Karpas-422 (cell line): Measurements from ENCODE around the gene SCN4A. TPM values are rescaled to one million over a fixed set of nuclear protein-coding genes. Genes with fewer than 3 reads are reported as not detected.
"Not testable (repeated sequence)": the region's sequence is repeated elsewhere in the genome, so short reads cannot be mapped to it uniquely, and the experiment has no call there.

Experiments used
- DNase-seq: peaks from one replicate; pipeline ENCODE4 v3.0.0-alpha.2; 2015
- H2AFZ ChIP-seq: fragments of 200-600 bp; sonication (generic); 2 replicates; pipeline ENCODE4 v1.6.1; 2014; ENCODE audit warnings: antibody characterized with exemption, low read length, mixed read lengths
- H3K27ac ChIP-seq: fragments of 200-600 bp; sonication (generic); 2 replicates; pipeline ENCODE4 v1.5.1; 2014; ENCODE audit warnings: mild to moderate bottlenecking, low read length, moderate library complexity
- H3K27me3 ChIP-seq: fragments of 200-600 bp; sonication (generic); 2 replicates; pipeline ENCODE4 v1.6.1; 2014; ENCODE audit warnings: low read length, mixed read lengths
- H3K36me3 ChIP-seq: fragments of 200-600 bp; sonication (generic); 2 replicates; pipeline ENCODE4 v1.6.1; 2014; ENCODE audit warnings: low read length, mixed read lengths; ENCODE audit not compliant: insufficient read depth
- H3K4me1 ChIP-seq: fragments of 200-600 bp; sonication (generic); 2 replicates; pipeline ENCODE4 v1.6.1; 2014; ENCODE audit warnings: mild to moderate bottlenecking, low read length, mixed read lengths
- H3K4me2 ChIP-seq: fragments of 200-600 bp; sonication (generic); 2 replicates; pipeline ENCODE4 v1.6.1; 2014; ENCODE audit warnings: low read length, low read depth, mild to moderate bottlenecking; ENCODE audit not compliant: poor library complexity, severe bottlenecking
- H3K4me3 ChIP-seq: fragments of 200-600 bp; sonication (generic); 2 replicates; pipeline ENCODE4 v1.5.1; 2014; ENCODE audit warnings: mild to moderate bottlenecking, antibody characterized with exemption, low read length, mixed read lengths
- H3K79me2 ChIP-seq: fragments of 200-600 bp; sonication (generic); 2 replicates; pipeline ENCODE4 v1.6.1; 2014; ENCODE audit warnings: mild to moderate bottlenecking, low read length, mixed read lengths
- H3K9ac ChIP-seq: fragments of 200-600 bp; sonication (generic); 2 replicates; pipeline ENCODE4 v1.6.0; 2014; ENCODE audit warnings: low read length
- H3K9me2 ChIP-seq: fragments of 200-600 bp; sonication (generic), shearing (Covaris generic); replicated peaks from 2 replicates; pipeline ENCODE4 v1.6.0; 2014; ENCODE audit warnings: mild to moderate bottlenecking, low read length, moderate library complexity; ENCODE audit not compliant: insufficient read depth
- H3K9me3 ChIP-seq: fragments of 300-700, 200-600 bp; sonication (generic); 2 replicates; pipeline ENCODE4 v1.6.1; 2014; ENCODE audit warnings: low read length, mixed read lengths
- H4K20me1 ChIP-seq: fragments of 200-600 bp; sonication (generic); 2 replicates; pipeline ENCODE4 v1.6.1; 2014; ENCODE audit warnings: mild to moderate bottlenecking, antibody characterized with exemption, low read length, low read depth; ENCODE audit not compliant: insufficient read depth
- total RNA-seq: library from RNA; depleted of rRNA; stranded (reverse); fragments of >200 nt; shearing (Covaris generic); gene quantifications from 2 replicates; pipeline ENCODE4 v1.2.3, GENCODE V29; 2014; ENCODE audit warnings: low replicate concordance

SCN4A gene
- total RNA-seq, 1 experiment from 2014 or later = 0.07 TPM

DNA sequence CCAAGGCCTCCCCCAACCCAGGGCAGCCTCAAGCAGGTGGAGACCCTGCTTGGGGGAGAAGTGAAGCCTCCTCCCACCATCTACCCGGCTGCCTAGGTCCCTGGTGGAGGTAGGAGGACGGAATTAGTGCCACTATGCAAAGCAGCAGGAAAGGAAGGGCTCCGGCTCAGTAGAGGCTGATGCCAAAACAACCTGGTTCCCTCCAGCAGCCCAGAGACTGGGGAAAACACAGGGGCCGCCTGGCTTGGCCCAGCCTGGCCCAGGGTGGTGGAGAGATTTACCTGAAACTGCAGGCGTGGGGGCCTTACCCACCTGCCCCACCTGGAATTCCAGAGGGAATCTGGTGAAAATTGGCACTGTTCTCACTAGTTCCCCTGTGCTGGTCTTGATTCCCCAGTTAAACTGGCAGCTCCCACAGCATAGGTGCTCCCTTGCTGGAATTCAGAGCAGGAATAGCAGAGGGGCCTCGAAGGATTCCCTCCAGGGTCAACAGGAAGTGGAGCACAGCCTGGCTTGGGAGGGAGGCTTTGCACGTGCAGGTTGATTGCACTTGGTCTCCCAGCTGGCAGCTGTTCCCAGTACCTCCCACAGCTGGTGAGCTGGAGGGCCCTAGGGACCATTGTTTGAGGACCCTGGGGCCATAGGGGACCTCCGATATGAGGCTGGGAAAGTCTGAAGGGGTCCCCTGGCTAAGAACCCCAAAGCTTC lies 45.1 kb downstream of the SCN4A start:
- H3K9me3 ChIP-seq = no peaks in the 10 kb centered on the region
- peak; percentile 91 for DNase-seq
- H2AFZ ChIP-seq = no peak overlapping the region
- peaks cover 87% of the 10 kb centered on the region for H3K4me1 ChIP-seq
- H3K9ac ChIP-seq = peak overlapping the region; percentile 100
- peaks cover 27% of the 10 kb centered on the region for H3K79me2 ChIP-seq
- H3K4me3 ChIP-seq = peak overlapping the region; percentile 100
- H3K36me3 ChIP-seq = peaks cover 42% of the 10 kb centered on the region
- peaks cover 20% of the 10 kb centered on the region for H4K20me1 ChIP-seq
- H3K9me2 ChIP-seq = no peaks in the 10 kb centered on the region
- no peaks in the 10 kb centered on the region for H3K27me3 ChIP-seq
- peak overlapping the region; percentile 94 for H3K4me2 ChIP-seq
- H3K27ac ChIP-seq = peak overlapping the region; percentile 99

DNA sequence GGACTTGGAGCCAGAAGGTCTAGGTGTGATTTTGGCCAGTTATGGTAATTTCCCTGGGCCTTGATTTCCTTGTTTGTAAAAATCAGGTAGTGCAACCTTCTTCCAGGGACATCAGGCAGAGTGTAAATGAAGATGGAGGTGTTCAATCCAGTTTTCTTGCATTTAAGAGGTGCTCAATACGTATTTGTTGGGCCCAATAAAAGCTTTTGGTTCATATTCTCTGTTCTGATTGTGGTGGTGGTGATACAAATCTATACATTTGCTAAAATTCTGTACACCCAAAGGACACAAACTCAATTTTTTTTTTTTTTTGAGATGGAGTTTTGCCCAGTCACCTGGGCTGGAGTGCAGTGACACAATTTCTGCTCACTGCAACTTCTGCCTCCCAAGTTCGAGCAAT lies 46.6 kb downstream of the SCN4A start:
- H3K9me2 ChIP-seq = no peaks in the 10 kb centered on the region
- DNase-seq = peak; percentile 67
- H3K4me2 ChIP-seq = peak overlapping the region; percentile 94
- peaks cover 18% of the 10 kb centered on the region for H3K79me2 ChIP-seq
- H3K4me3 ChIP-seq = no peak overlapping the region
- H4K20me1 ChIP-seq = peaks cover 20% of the 10 kb centered on the region
- no peaks in the 10 kb centered on the region for H3K27me3 ChIP-seq
- peak overlapping the region; percentile 100 for H3K9ac ChIP-seq
- H3K4me1 ChIP-seq = peaks cover 93% of the 10 kb centered on the region
- peak overlapping the region; percentile 99 for H3K27ac ChIP-seq
- peaks cover 36% of the 10 kb centered on the region for H3K36me3 ChIP-seq
- no peak overlapping the region for H2AFZ ChIP-seq
- no peaks in the 10 kb centered on the region for H3K9me3 ChIP-seq

DNA sequence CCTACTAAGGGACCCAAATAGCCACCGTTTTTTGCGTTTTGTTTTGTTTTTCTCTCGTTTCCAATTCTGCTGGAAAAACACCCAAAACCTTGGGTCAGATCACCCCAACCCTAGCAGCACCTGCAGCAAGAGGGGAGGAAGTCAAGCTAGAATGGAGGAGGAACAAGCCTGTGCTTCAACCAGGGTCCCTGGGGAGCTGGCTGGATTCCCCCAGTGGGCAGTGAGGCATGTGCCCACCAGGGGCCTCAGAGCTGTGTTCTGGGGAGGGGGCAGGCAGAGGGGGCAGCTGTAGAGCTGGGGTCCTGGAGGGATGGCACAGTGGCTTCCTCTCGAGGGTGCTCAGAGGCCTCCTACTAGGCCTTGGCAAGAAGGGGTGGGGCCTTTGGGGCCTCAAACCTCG lies 47.1 kb downstream of the SCN4A start:
- H3K36me3 ChIP-seq = peaks cover 31% of the 10 kb centered on the region
- no peaks in the 10 kb centered on the region for H3K9me3 ChIP-seq
- no peak overlapping the region for H2AFZ ChIP-seq
- H3K9me2 ChIP-seq = no peaks in the 10 kb centered on the region
- H3K27ac ChIP-seq = peak overlapping the region; percentile 99
- H3K27me3 ChIP-seq = no peaks in the 10 kb centered on the region
- peak overlapping the region; percentile 100 for H3K9ac ChIP-seq
- H3K4me3 ChIP-seq = 0 out of 2 replicates have a peak overlapping the region, but pooled peaks have one; percentile 1
- H3K4me1 ChIP-seq = peaks cover 95% of the 10 kb centered on the region
- peaks cover 16% of the 10 kb centered on the region; the same call in 1 of the 2 replicates for H4K20me1 ChIP-seq
- H3K79me2 ChIP-seq = peaks cover 12% of the 10 kb centered on the region
- H3K4me2 ChIP-seq = peak overlapping the region; percentile 94
- peak; percentile 92 for DNase-seq

DNA sequence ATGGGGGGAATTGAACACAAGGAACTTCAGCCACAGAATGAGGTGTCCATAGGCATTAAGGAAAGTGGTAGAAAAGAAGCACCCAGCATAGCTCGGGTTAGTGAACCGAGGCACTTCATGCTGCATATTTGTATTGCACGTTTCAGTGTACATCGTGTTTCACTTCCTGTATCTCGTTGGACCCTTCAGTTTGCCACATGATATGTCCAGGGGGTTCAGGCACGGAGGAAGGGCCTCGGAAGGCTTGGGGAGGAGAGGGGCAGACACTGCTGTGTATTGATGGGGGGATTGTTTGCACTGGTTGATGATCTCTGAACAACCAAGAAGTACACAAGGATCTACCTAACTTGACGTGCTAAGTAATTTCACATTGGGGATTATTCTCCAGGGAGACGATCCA lies 50.3 kb downstream of the SCN4A start:
- peak overlapping the region; percentile 66 for H3K9ac ChIP-seq
- not testable (repeated sequence) for H3K9me3 ChIP-seq
- peak overlapping the region; percentile 99 for H3K27ac ChIP-seq

DNA sequence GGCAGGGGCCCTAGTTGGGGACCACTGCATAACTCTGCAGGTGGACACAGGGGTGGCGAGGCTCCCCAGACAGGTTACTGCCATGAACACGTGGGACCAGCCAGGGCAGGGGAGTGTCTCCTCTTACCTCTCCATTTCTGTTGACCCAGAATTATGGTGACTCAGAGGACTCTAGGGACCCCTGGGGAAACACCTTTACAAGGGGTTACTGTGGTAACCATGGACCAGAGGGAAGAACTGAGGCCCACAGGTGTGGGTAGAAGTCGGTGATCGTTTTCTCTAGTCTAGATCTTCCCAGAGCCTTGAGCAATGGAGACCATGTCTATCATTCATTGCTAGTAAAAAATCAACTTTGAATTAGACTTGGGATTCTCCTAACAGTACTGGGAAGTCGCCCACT lies 51.9 kb downstream of the SCN4A start:
- peak overlapping the region; percentile 92 for H3K27ac ChIP-seq
- H3K9me2 ChIP-seq, H3K79me2 ChIP-seq, H3K9me3 ChIP-seq, H4K20me1 ChIP-seq, H3K4me3 ChIP-seq, H2AFZ ChIP-seq, H3K27me3 ChIP-seq, H3K36me3 ChIP-seq: not testable (repeated sequence)
- H3K4me1 ChIP-seq = peaks cover 72% of the 10 kb centered on the region
- peak overlapping the region; percentile 36; the same call in 1 of the 2 replicates for H3K9ac ChIP-seq
- peak overlapping the region; percentile 63 for H3K4me2 ChIP-seq
- DNase-seq = peak; percentile 79

More for the DNA sequence above, 50.3 kb downstream of the SCN4A start:
- not testable (repeated sequence) for H3K9me2 ChIP-seq, H2AFZ ChIP-seq, H4K20me1 ChIP-seq, H3K79me2 ChIP-seq, H3K36me3 ChIP-seq, H3K4me3 ChIP-seq, H3K27me3 ChIP-seq
- peak; percentile 93 for DNase-seq
- Histone ChIP-seq H3K4me2 (peak overlapping the region; percentile 67), H3K4me1 (peaks cover 80% of the 10 kb centered on the region)

DNA sequence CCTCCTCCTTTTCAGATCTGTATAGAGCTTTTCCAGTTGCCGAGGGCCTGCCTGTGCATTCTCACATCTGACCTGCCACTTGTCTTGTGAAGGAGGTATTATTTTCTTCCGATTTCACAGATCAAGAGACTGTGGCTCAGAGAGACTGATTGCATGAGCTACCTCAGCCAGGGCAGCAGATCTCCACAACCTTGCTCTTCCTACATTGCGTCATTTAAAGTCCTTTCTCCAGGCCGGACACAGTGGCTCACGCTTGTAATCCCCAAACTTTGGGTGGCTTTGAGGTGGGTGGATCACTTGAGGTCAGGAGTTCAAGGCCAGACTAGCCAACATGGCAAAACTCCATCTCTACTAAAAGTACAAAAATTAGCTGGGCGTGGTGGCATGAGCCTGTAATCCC lies 52.7 kb downstream of the SCN4A start:
- Histone ChIP-seq H3K27ac (peak overlapping the region; percentile 92), H3K4me2 (peak overlapping the region; percentile 63), H3K4me1 (peaks cover 71% of the 10 kb centered on the region), H2AFZ (peak overlapping the region; percentile 43; the same call in 1 of the 2 replicates), H3K9ac (peak overlapping the region; percentile 51)
- DNase-seq = peak; percentile 60
- not testable (repeated sequence) for H3K9me3 ChIP-seq, H3K36me3 ChIP-seq, H4K20me1 ChIP-seq, H3K9me2 ChIP-seq, H3K79me2 ChIP-seq, H3K4me3 ChIP-seq, H3K27me3 ChIP-seq

DNA sequence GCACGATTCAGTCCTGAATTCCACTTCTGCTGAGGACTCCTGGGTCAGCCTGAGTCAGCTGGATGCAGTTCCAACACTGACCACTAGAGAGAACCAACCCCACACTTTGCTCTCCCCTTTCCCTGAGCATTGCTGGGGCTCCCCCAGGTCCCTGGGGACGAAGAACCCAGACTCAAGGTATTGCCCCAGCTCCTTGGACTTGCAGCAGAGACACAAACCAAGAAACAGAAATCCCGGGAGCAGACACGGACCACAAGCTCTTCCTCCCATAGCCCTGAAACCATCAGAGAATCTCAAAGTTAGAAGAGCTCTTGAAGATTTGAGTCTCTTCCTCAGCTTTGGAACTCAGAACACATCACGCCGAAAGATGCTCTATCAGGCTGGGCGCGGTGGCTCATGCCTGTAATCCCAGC lies 53.4 kb downstream of the SCN4A start:
- no peaks in the 10 kb centered on the region for H3K9me3 ChIP-seq
- peak overlapping the region; percentile 37; the same call in 1 of the 2 replicates for H3K4me3 ChIP-seq
- H4K20me1 ChIP-seq = no peaks in the 10 kb centered on the region
- H3K4me2 ChIP-seq = peak overlapping the region; percentile 63
- no peaks in the 10 kb centered on the region for H3K9me2 ChIP-seq
- no peaks in the 10 kb centered on the region for H3K27me3 ChIP-seq
- DNase-seq = peak; percentile 95
- peaks cover 63% of the 10 kb centered on the region for H3K4me1 ChIP-seq
- peak overlapping the region; percentile 92 for H3K27ac ChIP-seq
- H3K36me3 ChIP-seq = no peaks in the 10 kb centered on the region
- H3K9ac ChIP-seq = peak overlapping the region; percentile 51
- H3K79me2 ChIP-seq = no peaks in the 10 kb centered on the region
- no peak overlapping the region for H2AFZ ChIP-seq

DNA sequence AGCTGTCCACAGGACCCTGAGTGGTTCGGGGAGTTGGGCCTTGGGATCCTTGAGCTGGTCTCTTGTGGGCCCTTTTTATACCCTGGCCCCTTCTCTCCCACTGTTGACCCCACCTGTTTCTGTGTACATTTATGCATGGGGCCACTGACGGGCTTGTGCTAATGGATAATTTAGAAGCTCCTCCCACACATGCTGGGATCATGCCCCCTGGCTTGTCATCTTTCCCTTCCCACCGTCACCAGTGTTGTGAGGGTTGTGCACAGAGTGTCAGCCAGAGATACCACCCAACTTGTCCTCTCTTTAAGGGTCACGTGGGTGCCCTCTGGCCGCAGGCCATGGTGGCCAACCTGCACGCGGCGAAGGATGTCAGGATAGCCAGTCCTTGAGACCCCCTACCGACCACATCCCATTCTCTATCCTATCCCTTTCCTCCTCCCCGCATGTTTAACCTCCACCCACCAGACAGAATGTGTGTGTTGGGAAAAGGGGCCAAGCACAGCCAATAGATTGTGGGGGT lies 53.9 kb downstream of the SCN4A start, which contains the start of gene GH1:
TSS of gene GH1 (minus strand) at position 51 of the 517 bp plus-strand sequence. CDS start 63 bp downstream, outside the sequence.
- not testable (repeated sequence) for DNase-seq, H3K9me3 ChIP-seq, H2AFZ ChIP-seq, H3K27me3 ChIP-seq, H3K36me3 ChIP-seq, H4K20me1 ChIP-seq, H3K9me2 ChIP-seq, H3K79me2 ChIP-seq
- Histone ChIP-seq H3K9ac (peak within 1 kb of the TSS; percentile 51), H3K4me3 (peak within 1 kb of the TSS; percentile 37; the same call in 1 of the 2 replicates), H3K4me1 (peaks cover 65% of the 10 kb centered on the region), H3K4me2 (peak within 1 kb of the TSS; percentile 63), H3K27ac (peak within 1 kb of the TSS; percentile 92)
